ENCODE measurements around the gene RAB11FIP4.

Gene RAB11FIP4

GRCh38 chr17:31457391-31458234 lies 66.1 kb downstream of the RAB11FIP4 start:
- H3K27ac ChIP-seq, result no peak overlapping the region
- TF ChIP-seq ZFX (IDR thresholded peaks at IDR 0.05; ENCODE audit: borderline replicate concordance) (no peak), CTCF (IDR thresholded peaks at IDR 0.05) (no peak)

DNA sequence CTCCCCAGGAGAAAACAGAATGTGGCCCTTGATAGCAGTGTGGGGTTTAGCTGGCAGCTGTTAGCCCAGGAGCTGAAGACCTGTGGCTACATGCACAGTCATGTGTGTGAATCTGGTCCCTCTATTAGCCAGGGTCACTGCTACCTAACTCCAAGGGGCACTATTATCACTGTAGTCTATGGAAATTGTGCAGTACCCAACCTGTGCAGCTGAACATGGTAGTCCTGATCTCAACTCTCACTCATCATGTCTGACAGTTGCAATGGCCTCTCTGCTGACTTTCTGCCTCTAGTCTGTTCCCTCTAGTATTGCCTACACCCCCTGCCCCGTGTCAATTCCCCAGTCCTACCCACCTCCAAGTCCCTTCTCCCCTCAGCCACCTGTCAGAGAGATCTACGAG lies 67.4 kb downstream of the RAB11FIP4 start:
- no peak for TF ChIP-seq ZFX (IDR thresholded peaks at IDR 0.05; ENCODE audit: borderline replicate concordance)
- TF ChIP-seq CTCF (IDR thresholded peaks at IDR 0.05), result no peak
- no peak overlapping the region for H3K27ac ChIP-seq

DNA sequence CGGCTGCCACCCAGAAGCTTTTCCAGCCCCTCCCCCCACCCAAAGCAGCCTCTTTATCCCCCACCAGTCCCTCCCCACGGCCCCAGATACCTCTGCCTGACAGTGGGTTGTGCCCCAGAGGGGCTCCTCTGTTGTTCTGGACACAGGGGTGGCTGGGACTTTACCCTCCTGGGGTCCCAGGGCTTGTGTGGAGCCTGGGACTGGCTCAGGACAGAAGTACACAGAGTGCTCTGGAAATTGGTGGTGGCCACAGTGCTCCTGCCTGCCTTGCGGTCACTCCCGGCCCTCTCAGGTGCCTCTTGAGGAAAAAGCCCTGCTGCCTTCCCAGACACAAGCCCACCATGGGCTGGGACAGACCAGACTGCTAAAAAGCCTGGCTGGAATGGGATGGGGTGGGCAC lies 68.2 kb downstream of the RAB11FIP4 start:
- TF ChIP-seq CTCF (IDR thresholded peaks at IDR 0.05) (no peak), ZFX (IDR thresholded peaks at IDR 0.05; ENCODE audit: borderline replicate concordance) (no peak)
- no peak overlapping the region for H3K27ac ChIP-seq

DNA sequence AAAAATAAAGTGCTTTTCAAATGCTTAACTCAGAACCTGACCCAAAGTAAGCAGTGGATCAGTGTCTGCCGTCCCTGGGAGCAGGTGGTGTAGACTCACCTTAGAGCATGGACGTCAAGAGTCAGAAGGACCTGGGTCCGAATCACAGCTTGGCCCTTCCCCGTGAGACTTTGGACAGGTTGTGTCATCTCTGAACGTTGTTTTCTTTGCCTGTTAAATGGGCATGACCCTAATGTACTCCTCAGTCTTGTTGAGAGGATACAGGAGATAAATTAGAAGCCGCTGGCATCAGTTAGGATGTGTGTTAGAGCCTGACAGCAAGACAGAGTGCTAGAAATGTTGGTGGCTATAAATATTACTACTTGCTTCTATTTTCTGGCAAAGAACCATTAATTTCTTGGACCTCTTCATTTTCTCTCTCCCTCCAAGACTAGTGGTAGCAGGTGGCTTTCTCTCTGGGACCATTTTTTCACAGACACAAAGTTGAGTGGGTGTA lies 68.8 kb downstream of the RAB11FIP4 start:
- H3K27ac ChIP-seq, result no peak overlapping the region
- TF ChIP-seq CTCF (IDR thresholded peaks at IDR 0.05), result no peak

DNA sequence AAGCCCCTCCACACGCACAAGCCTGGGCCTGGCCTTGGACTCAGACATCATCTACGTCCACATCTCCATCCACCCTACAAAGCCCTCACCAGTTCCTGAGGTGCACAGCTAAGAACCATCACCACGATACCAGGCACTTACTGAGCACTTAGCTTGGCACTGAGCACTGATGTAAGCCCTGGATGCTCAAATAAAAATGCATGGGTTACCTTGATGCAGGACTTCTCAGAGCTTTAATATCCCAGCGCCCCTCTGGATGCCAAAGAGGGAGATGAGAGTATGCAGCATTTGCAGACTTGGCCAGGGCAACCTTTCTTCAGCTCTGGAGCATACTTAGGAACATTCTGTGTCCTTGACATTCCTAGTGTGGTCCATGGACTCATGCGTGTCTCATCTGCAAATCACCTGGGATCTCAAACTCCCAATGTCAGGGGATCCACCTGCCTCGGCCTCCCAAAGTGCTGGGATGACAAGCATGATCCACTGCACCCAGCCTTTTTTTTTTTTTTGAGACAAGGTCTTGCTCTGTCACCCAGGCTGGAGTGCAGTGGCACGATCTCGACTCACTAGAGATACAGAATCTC lies 69.8 kb downstream of the RAB11FIP4 start:
- TF ChIP-seq ZFX (IDR thresholded peaks at IDR 0.05; ENCODE audit: borderline replicate concordance), result no peak
- no peak for TF ChIP-seq CTCF (IDR thresholded peaks at IDR 0.05)
- H3K27ac ChIP-seq, result no peak overlapping the region

DNA sequence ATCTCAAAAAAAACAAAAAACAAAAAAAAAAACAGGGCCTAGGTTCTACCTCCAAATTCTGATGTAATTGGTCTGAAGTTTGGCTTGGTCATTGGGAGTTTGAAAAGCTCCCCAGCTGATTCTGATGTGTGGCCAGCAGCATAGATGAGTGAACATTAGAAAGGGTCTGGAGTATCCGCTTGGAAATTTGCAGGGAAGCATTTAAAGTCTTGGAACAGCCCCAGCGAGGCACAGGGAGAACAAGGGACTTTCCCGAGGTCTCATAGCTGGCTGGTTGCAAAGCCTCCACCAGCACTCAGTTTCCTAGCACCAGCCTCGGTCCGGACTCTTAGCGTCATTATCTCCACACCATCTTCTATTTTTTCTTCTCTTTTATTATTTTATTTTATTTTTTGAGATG lies 70.8 kb downstream of the RAB11FIP4 start:
- TF ChIP-seq CTCF (IDR thresholded peaks at IDR 0.05), result no peak
- TF ChIP-seq ZFX (IDR thresholded peaks at IDR 0.05; ENCODE audit: borderline replicate concordance), result no peak

GRCh38 chr17:31466096-31466760 lies 74.8 kb downstream of the RAB11FIP4 start:
- TF ChIP-seq CTCF (IDR thresholded peaks at IDR 0.05) (no peak), ZFX (IDR thresholded peaks at IDR 0.05; ENCODE audit: borderline replicate concordance) (no peak)
- H3K27ac ChIP-seq, result no peak overlapping the region

More for the DNA sequence above, 70.8 kb downstream of the RAB11FIP4 start:
- H3K27ac ChIP-seq, result no peak overlapping the region

Data from 22Rv1 (cell line).